ENCODE results near the gene PARD3.

The PARD3 gene

DNA sequence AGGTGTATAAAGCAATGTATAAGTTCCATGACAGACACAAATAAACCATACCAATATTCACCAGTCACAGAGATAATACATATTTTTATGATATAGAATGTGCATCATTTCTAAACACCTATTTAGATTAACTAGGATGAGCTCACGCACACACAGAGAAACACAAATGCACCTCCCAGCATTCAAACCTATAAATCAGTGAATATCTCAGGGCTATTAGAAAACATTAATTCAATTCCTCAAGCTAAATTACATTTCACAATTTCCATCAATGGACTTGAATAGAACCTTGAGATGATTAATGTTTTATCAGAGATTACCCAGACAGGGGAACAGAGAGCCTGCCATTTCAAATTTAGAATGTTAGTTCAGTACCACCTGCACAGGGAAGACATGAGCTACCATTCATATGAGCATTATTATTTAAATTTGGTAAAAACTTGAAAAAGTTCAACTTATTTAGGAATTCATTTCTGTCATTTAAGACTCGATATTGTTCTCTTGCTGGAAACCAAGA is 221.7 kb downstream of the PARD3 start:
- FAIRE-seq (no peak), DNase-seq (ENCODE audit: insufficient read length, low spot score) (no peak)

DNA sequence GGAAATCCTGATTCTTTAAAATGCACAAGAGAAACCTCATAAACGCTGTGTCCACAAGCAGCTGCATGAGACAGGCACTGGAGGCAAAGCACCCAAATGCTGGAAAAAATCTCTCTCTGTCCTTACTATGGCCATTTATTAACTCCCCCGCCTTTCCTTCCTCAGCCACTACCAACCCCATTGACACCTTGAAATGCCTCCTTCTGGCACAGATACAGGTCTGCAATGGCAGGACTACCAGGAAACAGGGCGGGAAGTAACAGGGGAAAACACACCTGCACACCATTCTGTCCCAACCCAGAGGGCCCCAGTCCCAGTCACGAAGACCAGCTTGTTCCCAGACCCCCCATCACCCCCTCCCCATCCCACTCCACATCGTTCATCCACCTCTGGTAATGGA is 224.3 kb downstream of the PARD3 start:
- FAIRE-seq (no peak), DNase-seq (ENCODE audit: insufficient read length, low spot score) (no peak)
- TF ChIP-seq, protein P1, sequence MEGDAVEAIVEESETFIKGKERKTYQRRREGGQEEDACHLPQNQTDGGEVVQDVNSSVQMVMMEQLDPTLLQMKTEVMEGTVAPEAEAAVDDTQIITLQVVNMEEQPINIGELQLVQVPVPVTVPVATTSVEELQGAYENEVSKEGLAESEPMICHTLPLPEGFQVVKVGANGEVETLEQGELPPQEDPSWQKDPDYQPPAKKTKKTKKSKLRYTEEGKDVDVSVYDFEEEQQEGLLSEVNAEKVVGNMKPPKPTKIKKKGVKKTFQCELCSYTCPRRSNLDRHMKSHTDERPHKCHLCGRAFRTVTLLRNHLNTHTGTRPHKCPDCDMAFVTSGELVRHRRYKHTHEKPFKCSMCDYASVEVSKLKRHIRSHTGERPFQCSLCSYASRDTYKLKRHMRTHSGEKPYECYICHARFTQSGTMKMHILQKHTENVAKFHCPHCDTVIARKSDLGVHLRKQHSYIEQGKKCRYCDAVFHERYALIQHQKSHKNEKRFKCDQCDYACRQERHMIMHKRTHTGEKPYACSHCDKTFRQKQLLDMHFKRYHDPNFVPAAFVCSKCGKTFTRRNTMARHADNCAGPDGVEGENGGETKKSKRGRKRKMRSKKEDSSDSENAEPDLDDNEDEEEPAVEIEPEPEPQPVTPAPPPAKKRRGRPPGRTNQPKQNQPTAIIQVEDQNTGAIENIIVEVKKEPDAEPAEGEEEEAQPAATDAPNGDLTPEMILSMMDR (IDR thresholded peaks at IDR 0.05; ENCODE audit: insufficient read depth, missing control alignments) = no peak

More for the DNA sequence above, 221.7 kb downstream of the PARD3 start:
- TF ChIP-seq, protein P1 (IDR thresholded peaks at IDR 0.05; ENCODE audit: insufficient read depth, missing control alignments) = no peak

DNA sequence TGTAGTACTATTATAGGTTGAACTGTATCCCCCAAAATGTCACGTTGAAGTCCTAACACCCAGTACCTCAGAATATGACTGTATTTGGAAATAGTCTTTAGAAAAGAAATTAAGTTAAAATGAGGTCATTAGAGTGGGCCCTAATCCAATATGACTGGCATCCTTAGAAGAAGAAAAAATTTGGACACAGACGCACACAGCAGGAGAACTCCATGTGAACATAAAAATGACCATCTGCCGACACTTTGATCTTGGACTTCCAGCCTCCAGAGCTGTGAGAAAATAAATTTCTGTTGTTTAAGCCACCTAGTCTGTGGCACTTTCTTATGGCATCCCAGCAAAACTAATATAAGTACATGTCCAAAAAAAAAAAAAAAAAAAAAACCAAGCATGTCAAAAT is 225.8 kb downstream of the PARD3 start:
- DNase-seq (ENCODE audit: insufficient read length, low spot score) = no peak
- TF ChIP-seq, protein P1 (IDR thresholded peaks at IDR 0.05; ENCODE audit: insufficient read depth, missing control alignments) = no peak
- no peak for FAIRE-seq

DNA sequence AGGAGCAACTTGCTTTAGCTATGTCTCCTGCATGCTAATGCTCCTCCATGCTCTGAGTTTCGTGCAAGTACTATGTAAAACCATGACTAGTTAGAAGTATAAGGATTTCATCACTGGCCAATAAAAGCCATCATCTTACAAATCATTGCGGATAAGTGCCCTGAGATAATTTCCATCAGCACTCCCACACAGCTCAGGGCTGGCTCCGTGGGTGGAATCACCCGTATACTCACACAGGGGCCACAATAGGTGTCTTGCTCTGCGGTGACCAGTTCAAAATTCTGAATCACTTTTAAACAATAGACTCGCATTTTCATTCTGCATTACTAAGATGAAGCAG is 227.4 kb downstream of the PARD3 start:
- TF ChIP-seq, protein P1 (IDR thresholded peaks at IDR 0.05; ENCODE audit: insufficient read depth, missing control alignments) = no peak

DNA sequence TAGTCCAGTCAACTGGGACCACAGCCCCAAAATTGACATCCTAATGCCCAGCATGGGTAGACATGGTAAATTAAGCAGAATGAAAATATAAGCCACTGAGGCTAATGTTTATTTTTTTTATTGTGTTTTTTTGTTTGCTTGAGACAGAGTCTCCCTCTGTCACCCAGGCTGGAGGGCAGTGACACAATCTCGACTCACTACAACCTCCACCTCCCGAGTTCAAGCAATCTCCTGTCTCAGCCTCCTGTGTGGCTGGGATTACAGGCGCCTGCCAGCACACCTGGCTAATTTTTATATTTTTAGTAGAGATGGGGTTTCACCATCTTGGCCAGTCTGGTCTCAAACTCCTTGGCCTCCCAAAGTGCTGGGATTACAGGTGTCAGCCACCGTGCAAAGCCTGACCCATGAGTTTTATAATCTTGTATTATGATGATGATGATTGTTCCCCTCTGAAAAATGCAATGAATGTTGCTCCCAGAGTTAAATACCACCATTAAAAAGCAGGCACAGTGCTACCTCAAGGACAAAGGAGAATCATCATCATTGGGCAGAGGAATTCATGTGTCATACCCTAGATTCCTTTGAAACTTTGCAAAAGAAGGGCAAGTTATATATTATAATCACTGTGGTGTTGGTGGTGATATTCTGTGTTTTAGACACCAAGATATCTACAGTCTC is 228.0 kb downstream of the PARD3 start:
- no peak for FAIRE-seq
- TF ChIP-seq, protein P1 (IDR thresholded peaks at IDR 0.05; ENCODE audit: insufficient read depth, missing control alignments) = no peak

More for the DNA sequence above, 227.4 kb downstream of the PARD3 start:
- FAIRE-seq = no peak
- DNase-seq (ENCODE audit: insufficient read length, low spot score) = no peak

DNA sequence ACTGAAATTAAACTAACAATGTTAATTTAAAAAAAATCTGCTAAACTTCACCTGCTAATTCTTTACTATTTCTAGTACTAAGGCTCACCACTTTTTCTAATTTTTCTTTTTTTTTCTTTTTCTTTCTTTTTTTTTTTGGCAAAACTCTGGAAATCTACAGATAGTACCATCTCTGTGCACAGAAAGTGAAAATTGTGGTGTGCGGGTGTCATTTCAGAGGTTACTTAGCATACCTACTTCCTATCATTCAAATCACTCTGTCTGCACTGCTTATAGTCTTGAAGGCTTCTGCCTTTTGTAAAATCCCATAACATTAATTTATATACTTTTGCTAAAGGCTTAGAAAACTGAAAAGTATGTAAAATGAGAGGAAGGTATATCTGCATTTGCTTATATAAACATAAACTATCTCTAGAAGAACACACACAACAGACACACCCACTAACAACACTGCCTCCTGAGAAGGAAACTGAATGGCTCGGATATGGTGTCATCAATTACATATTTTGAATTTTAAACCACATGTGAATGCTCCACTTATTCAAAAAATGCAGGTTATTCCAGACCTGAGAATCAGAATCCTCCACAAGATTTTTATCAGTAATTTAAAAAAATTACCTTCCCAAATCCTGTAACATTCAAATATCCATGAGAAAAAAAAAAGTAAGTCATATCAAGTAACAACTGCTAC is 229.5 kb downstream of the PARD3 start:
- TF ChIP-seq, protein P1 (IDR thresholded peaks at IDR 0.05; ENCODE audit: insufficient read depth, missing control alignments) = no peak
- FAIRE-seq (no peak), DNase-seq (ENCODE audit: insufficient read length, low spot score) (no peak)

More for the DNA sequence above, 228.0 kb downstream of the PARD3 start:
- no peak for DNase-seq (ENCODE audit: insufficient read length, low spot score)

DNA sequence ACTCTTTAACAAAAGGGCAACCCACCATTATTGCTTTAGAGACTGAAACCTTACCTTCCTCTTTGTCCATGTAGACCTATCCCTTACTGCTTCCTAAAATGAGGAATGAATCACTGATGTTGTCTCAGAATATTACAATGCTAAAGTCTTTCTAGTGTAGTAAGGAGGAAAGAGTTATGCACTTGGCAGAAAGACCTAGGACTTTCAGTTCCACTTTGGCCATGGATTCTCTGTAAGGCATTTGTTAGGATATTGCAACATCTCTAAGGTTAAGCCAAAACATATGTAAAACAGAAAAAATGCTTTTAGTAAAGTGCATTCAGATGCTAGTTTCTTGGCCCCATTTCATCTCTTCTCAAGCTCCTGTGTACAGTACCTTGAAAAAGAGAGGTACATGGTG is 230.9 kb downstream of the PARD3 start:
- FAIRE-seq = no peak

More for the DNA sequence above, 230.9 kb downstream of the PARD3 start:
- no peak for DNase-seq (ENCODE audit: insufficient read length, low spot score)
- TF ChIP-seq, protein P1 (IDR thresholded peaks at IDR 0.05; ENCODE audit: insufficient read depth, missing control alignments) = no peak

Measured in D721Med (cell line).